IMR-90 (cell line): ENCODE data around the gene NOD1. TPM values are rescaled to one million over a fixed set of nuclear protein-coding genes. Genes with fewer than 3 reads are reported as not detected.

Source experiments
- ATAC-seq: fragments of 200-7000 bp; cut with Tn5 transposase; 2 replicates; pipeline ENCODE4 v1.9.1; 2020; ENCODE audit warnings: low read depth, mild to moderate bottlenecking, moderate library complexity
- BruUV-seq: library from RNA; stranded (reverse); fragments of 400-500 nt; replicated peaks from 2 replicates; lab custom pipeline; 2021; lab: Mats Ljungman, UMichigan
- CTCF ChIA-PET: fragments of 300-600 bp; formaldehyde crosslinking; extraction: SDS; loops from one replicate; lab custom pipeline; 2021; ENCODE audit warnings: antibody characterized with exemption; lab: Yijun Ruan, JAX
- POLR2A ChIA-PET: fragments of 300-600 bp; sonication (Branson Sonifier 250); formaldehyde crosslinking; loops from one replicate; lab custom pipeline; 2022; ENCODE audit warnings: antibody characterized with exemption; ENCODE audit not compliant: unreplicated experiment; lab: Charles Lee
- DNase-seq: peaks from one replicate; pipeline ENCODE4 v3.0.0; 2013
- H2AFZ ChIP-seq: replicated peaks from 2 replicates; pipeline ENCODE3; 2013; ENCODE audit warnings: low read length, mild to moderate bottlenecking; ENCODE audit not compliant: poor library complexity
- H2AK5ac ChIP-seq: 2 replicates; pipeline ENCODE4 v1.6.1; 2013; ENCODE audit warnings: low read depth, low read length, inconsistent platforms
- H2AK9ac ChIP-seq: replicated peaks from 2 replicates; pipeline ENCODE3; 2013; ENCODE audit warnings: mild to moderate bottlenecking, low read depth, low read length, moderate library complexity; ENCODE audit not compliant: poor library complexity
- H2BK120ac ChIP-seq: 2 replicates; pipeline ENCODE4 v1.6.1; 2013; ENCODE audit warnings: low read depth, low read length, inconsistent platforms
- H2BK15ac ChIP-seq: 3 replicates; pipeline ENCODE4 v1.6.1; 2013; ENCODE audit warnings: low read depth, low read length, inconsistent platforms
- H2BK20ac ChIP-seq: 2 replicates; pipeline ENCODE4 v1.6.1; 2013; ENCODE audit warnings: low read depth, mild to moderate bottlenecking, inconsistent platforms, low read length, moderate library complexity
- H2BK5ac ChIP-seq: 2 replicates; pipeline ENCODE4 v1.6.1; 2013; ENCODE audit warnings: mild to moderate bottlenecking, low read depth, low read length, inconsistent platforms; ENCODE audit not compliant: poor library complexity, severe bottlenecking
- H3K14ac ChIP-seq: replicated peaks from 2 replicates; pipeline ENCODE4 v1.6.1; 2013; ENCODE audit warnings: low read depth, low read length, inconsistent platforms
- H3K18ac ChIP-seq: 2 replicates; pipeline ENCODE4 v1.6.1; 2013; ENCODE audit warnings: low read depth, low read length, control low read depth
- H3K23ac ChIP-seq: 2 replicates; pipeline ENCODE4 v1.6.1; 2013; ENCODE audit warnings: low read depth, low read length, inconsistent platforms
- H3K27ac ChIP-seq: 2 replicates; pipeline ENCODE4 v1.5.1; 2013; ENCODE audit warnings: mild to moderate bottlenecking, control low read depth, low read length; ENCODE audit not compliant: insufficient read depth
- H3K27me3 ChIP-seq: 2 replicates; pipeline ENCODE4 v1.6.1; 2013; ENCODE audit warnings: low read length; ENCODE audit not compliant: control insufficient read depth, insufficient read depth
- H3K36me3 ChIP-seq: 2 replicates; pipeline ENCODE4 v1.6.1; 2013; ENCODE audit warnings: low read length, mixed read lengths; ENCODE audit not compliant: control insufficient read depth, insufficient read depth
- H3K4ac ChIP-seq: 2 replicates; pipeline ENCODE4 v1.6.1; 2013; ENCODE audit warnings: low read depth, low read length, inconsistent platforms
- H3K4me1 ChIP-seq: 2 replicates; pipeline ENCODE4 v1.6.1; 2013; ENCODE audit warnings: low read length, mixed read lengths; ENCODE audit not compliant: control insufficient read depth, insufficient read depth
- H3K4me2 ChIP-seq: 2 replicates; pipeline ENCODE4 v1.6.1; 2013; ENCODE audit warnings: low read depth, mild to moderate bottlenecking, control low read depth, low read length, moderate library complexity
- H3K4me3 ChIP-seq: 2 replicates; pipeline ENCODE4 v1.5.1; 2013; ENCODE audit warnings: low read depth, mild to moderate bottlenecking, control low read depth, low read length, moderate library complexity; ENCODE audit not compliant: insufficient read depth
- H3K56ac ChIP-seq: 2 replicates; pipeline ENCODE4 v1.6.1; 2013; ENCODE audit warnings: low read length, inconsistent platforms; ENCODE audit not compliant: insufficient read depth; ENCODE audit errors: extremely low read depth
- H3K79me1 ChIP-seq, 2 experiments: 2 replicates each; pipeline ENCODE4 v1.6.1; 2013; ENCODE audit warnings: low read length in 2 of 2, inconsistent platforms in 1 of 2, low read depth in 1 of 2
- H3K9ac ChIP-seq: 2 replicates; pipeline ENCODE4 v1.6.1; 2013; ENCODE audit warnings: low read depth, low read length, control low read depth
- H3K9me1 ChIP-seq: 2 replicates; pipeline ENCODE4 v1.6.1; 2013; ENCODE audit warnings: low read length, inconsistent platforms; ENCODE audit not compliant: insufficient read depth
- H3K9me3 ChIP-seq: 2 replicates; pipeline ENCODE4 v1.6.1; 2013; ENCODE audit warnings: low read length; ENCODE audit not compliant: control insufficient read depth, insufficient read depth
- H4K20me1 ChIP-seq: 2 replicates; pipeline ENCODE4 v1.6.1; 2013; ENCODE audit warnings: low read length, inconsistent platforms; ENCODE audit not compliant: insufficient read depth
- H4K5ac ChIP-seq: 2 replicates; pipeline ENCODE4 v1.6.1; 2013; ENCODE audit warnings: mild to moderate bottlenecking, low read depth, low read length, control low read depth
- H4K8ac ChIP-seq, 2 experiments: 2 replicates each; pipeline ENCODE4 v1.6.1; 2013; ENCODE audit warnings: low read depth in 2 of 2, low read length in 2 of 2, control low read depth in 1 of 2, inconsistent platforms in 1 of 2
- H4K91ac ChIP-seq: 2 replicates; pipeline ENCODE4 v1.6.1; 2013; ENCODE audit warnings: low read depth, low read length, inconsistent platforms; ENCODE audit not compliant: insufficient read depth
- BHLHE40 ChIP-seq: fragments of 150-350 bp; IDR thresholded peaks from 2 replicates; pipeline ENCODE4 v1.6.1; 2016; ENCODE audit warnings: mild to moderate bottlenecking, low read depth, low read length
- CEBPB ChIP-seq: IDR thresholded peaks from 2 replicates; pipeline ENCODE4 v1.6.1; 2012; ENCODE audit warnings: low read depth, low read length, improper control_type of control experiment
- CHD1 ChIP-seq: IDR thresholded peaks from 2 replicates; pipeline ENCODE4 v1.6.1; 2012; ENCODE audit warnings: low read depth, low read length, improper control_type of control experiment
- CTCF ChIP-seq: conservative IDR thresholded peaks from 2 replicates; pipeline ENCODE4 v1.5.1; 2012; ENCODE audit warnings: mild to moderate bottlenecking, low read depth, low read length, improper control_type of control experiment
- FOS ChIP-seq: fragments of 150-350 bp; IDR thresholded peaks from 2 replicates; pipeline ENCODE4 v1.6.1; 2016; ENCODE audit warnings: low read depth, low read length
- MAFK ChIP-seq: IDR thresholded peaks from 2 replicates; pipeline ENCODE4 v1.6.1; 2012; ENCODE audit warnings: low read depth, low read length, improper control_type of control experiment
- MAZ ChIP-seq: IDR thresholded peaks from 2 replicates; pipeline ENCODE4 v1.6.1; 2012; ENCODE audit warnings: low read depth, mild to moderate bottlenecking, low read length, improper control_type of control experiment, moderate library complexity, borderline replicate concordance
- MXI1 ChIP-seq: IDR thresholded peaks from 2 replicates; pipeline ENCODE4 v1.6.1; 2012; ENCODE audit warnings: low read depth, mild to moderate bottlenecking, low read length, moderate library complexity, borderline replicate concordance
- NFE2L2 ChIP-seq: fragments of 150-350 bp; IDR thresholded peaks from 2 replicates; pipeline ENCODE4 v1.6.1; 2016; ENCODE audit warnings: low read depth, mild to moderate bottlenecking, low read length
- POLR2A ChIP-seq: IDR thresholded peaks from 2 replicates; pipeline ENCODE4 v1.6.1; 2012; ENCODE audit warnings: mild to moderate bottlenecking, low read depth, low read length
- RAD21 ChIP-seq: IDR thresholded peaks from 2 replicates; pipeline ENCODE4 v1.6.1; 2012; ENCODE audit warnings: low read length, improper control_type of control experiment
- RCOR1 ChIP-seq: IDR thresholded peaks from 2 replicates; pipeline ENCODE4 v1.6.1; 2012; ENCODE audit warnings: mild to moderate bottlenecking, low read length, improper control_type of control experiment; ENCODE audit not compliant: insufficient replicate concordance
- SMC3 ChIP-seq: fragments of 150-350 bp; IDR thresholded peaks from 2 replicates; pipeline ENCODE4 v1.6.1; 2016; ENCODE audit warnings: low read depth, mild to moderate bottlenecking, antibody characterized with exemption, low read length, moderate library complexity
- USF2 ChIP-seq: fragments of 150-350 bp; IDR thresholded peaks from 2 replicates; pipeline ENCODE4 v1.6.1; 2017; ENCODE audit warnings: mild to moderate bottlenecking, antibody characterized with exemption, low read length, low read depth
- WGBS, 2 experiments: methylation state at CpG; one replicate each; pipeline versions ENCODE4 v1.1.5 to v1.1.7; 2013; ENCODE audit warnings: missing lambda C conversion rate in 2 of 2; ENCODE audit not compliant: insufficient read length in 1 of 2; ENCODE audit errors: extremely low coverage in 2 of 2; 5-methylcytosine and 5-hydroxymethylcytosine counted together
- dilution Hi-C: fragments of 300-500 bp; cut with HindIII; formaldehyde crosslinking; loops from one replicate; pipeline ENCODE4 v1.14.3; 2018; ENCODE audit warnings: low sequenced_read_pairs; ENCODE audit not compliant: unreplicated experiment
- in situ Hi-C: fragments of 300-500 bp; cut with MboI; formaldehyde crosslinking; loops from 3 replicates; pipeline ENCODE4 v1.14.3; 2019; ENCODE audit warnings: low sequenced_read_pairs, inconsistent platforms, mixed read lengths
- intact Hi-C: fragments of 100-400 bp; cut with micrococcal nuclease; formaldehyde crosslinking; loops from 2 replicates; pipeline ENCODE4 v1.10.0; 2022
- polyA plus RNA-seq, 3 experiments: library from polyadenylated mRNA; depleted of rRNA; stranded (reverse); fragments of >200 nt; gene quantifications; 2 replicates each; pipeline ENCODE4 v1.2.3, GENCODE V29; 2012; ENCODE audit warnings: low replicate concordance in 1 of 3
- total RNA-seq: library from RNA; depleted of rRNA; stranded (reverse); fragments of >200 nt; gene quantifications from 2 replicates; pipeline ENCODE4 v1.2.3, GENCODE V29; 2012
- TF ChIP-seq, protein P1 (sequence below): fragments of 150-350 bp; IDR thresholded peaks from 2 replicates; pipeline ENCODE4 v1.6.1; 2016; ENCODE audit warnings: low read depth, mild to moderate bottlenecking, low read length, moderate library complexity, borderline replicate concordance

The NOD1 gene
- total and polyA plus RNA-seq, 2 of the 4 experiments (the other 2 are of a cell fraction): 1.8 to 3.0 TPM

- DNase-seq (no peak), ATAC-seq (no peak)
- H3K9me3 ChIP-seq: no peaks in the 10 kb centered on the region
- H3K4me3 ChIP-seq: no peak overlapping the region
- no peaks in the 10 kb centered on the region for H3K79me1 ChIP-seq
- ChIA-PET CTCF (no interaction called here), POLR2A (no interaction called here)
- no peaks in the 10 kb centered on the region for H3K9me1 ChIP-seq
- no peak overlapping the region for H3K4me2 ChIP-seq
- H4K91ac ChIP-seq: no peak overlapping the region
- no TSS peak for BruUV-seq
- H3K14ac ChIP-seq: no peak overlapping the region
- no peak overlapping the region for H2AK9ac ChIP-seq
- no peak overlapping the region for H3K9ac ChIP-seq
- H4K5ac ChIP-seq: no peak overlapping the region
- no peak overlapping the region for H2BK120ac ChIP-seq
- no peak overlapping the region for H2BK5ac ChIP-seq
- WGBS, 2 experiments: no CpG with 5 or more reads among the region's 4 CpGs
- H3K4me1 ChIP-seq: no peaks in the 10 kb centered on the region
- no peak overlapping the region for H3K27ac ChIP-seq
- no peaks in the 10 kb centered on the region for H3K36me3 ChIP-seq
- H2BK15ac ChIP-seq: no peak overlapping the region
- no peak overlapping the region for H3K4ac ChIP-seq
- dilution Hi-C loops: no loop called here
- no peak overlapping the region for H2AK5ac ChIP-seq
- TF ChIP-seq MAZ (no peak), BHLHE40 (no peak), CHD1 (no peak), SMC3 (no peak), MAFK (no peak), FOS (no peak), POLR2A (no peak), MXI1 (no peak), RAD21 (no peak), NFE2L2 (no peak), CEBPB (no peak), CTCF (no peak), USF2 (no peak), RCOR1 (no peak)
- TF ChIP-seq, protein P1, sequence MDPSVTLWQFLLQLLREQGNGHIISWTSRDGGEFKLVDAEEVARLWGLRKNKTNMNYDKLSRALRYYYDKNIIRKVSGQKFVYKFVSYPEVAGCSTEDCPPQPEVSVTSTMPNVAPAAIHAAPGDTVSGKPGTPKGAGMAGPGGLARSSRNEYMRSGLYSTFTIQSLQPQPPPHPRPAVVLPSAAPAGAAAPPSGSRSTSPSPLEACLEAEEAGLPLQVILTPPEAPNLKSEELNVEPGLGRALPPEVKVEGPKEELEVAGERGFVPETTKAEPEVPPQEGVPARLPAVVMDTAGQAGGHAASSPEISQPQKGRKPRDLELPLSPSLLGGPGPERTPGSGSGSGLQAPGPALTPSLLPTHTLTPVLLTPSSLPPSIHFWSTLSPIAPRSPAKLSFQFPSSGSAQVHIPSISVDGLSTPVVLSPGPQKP: no peak
- no peak overlapping the region for H4K8ac ChIP-seq
- in situ Hi-C loops: no loop called here
- no peaks in the 10 kb centered on the region for H3K27me3 ChIP-seq
- H3K23ac ChIP-seq: no peak overlapping the region
- H3K18ac ChIP-seq: no peak overlapping the region
- intact Hi-C loops: no loop called here
- H2BK20ac ChIP-seq: no peak overlapping the region
- H4K20me1 ChIP-seq: no peaks in the 10 kb centered on the region
- no peak overlapping the region for H2AFZ ChIP-seq
- H3K56ac ChIP-seq: no peak overlapping the region
Measured at GRCh38 chr7:30395676-30396075, 82.9 kb downstream of the NOD1 start.
